H9 (cell line): Measurements from ENCODE around the gene COLEC12. TPM values are rescaled to one million over a fixed set of nuclear protein-coding genes. Genes with fewer than 3 reads are reported as not detected.

ENCODE experiments used
- DNase-seq: peaks from one replicate; pipeline ENCODE4 v3.0.0-alpha.2; 2017
- H2AFZ ChIP-seq: one replicate; pipeline ENCODE4 v1.6.1; 2013; ENCODE audit warnings: mild to moderate bottlenecking, low read length, control low read depth, moderate library complexity
- H2AK5ac ChIP-seq: 2 replicates; pipeline ENCODE4 v1.6.1; 2013; ENCODE audit warnings: low read length, control low read depth, mixed read lengths; ENCODE audit not compliant: insufficient read length
- H2BK120ac ChIP-seq: one replicate; pipeline ENCODE4 v1.6.1; 2013; ENCODE audit warnings: low read depth, mild to moderate bottlenecking, low read length, control low read depth, inconsistent platforms; ENCODE audit not compliant: poor library complexity, severe bottlenecking
- H2BK12ac ChIP-seq: 2 replicates; pipeline ENCODE4 v1.6.1; 2013; ENCODE audit warnings: low read length, control low read depth, mixed read lengths, low read depth; ENCODE audit not compliant: insufficient read length
- H2BK15ac ChIP-seq: 2 replicates; pipeline ENCODE4 v1.6.1; 2013; ENCODE audit warnings: low read depth, low read length, control low read depth
- H2BK20ac ChIP-seq: one replicate; pipeline ENCODE4 v1.6.1; 2013; ENCODE audit warnings: low read depth, mild to moderate bottlenecking, low read length, control low read depth, inconsistent platforms; ENCODE audit not compliant: poor library complexity, severe bottlenecking
- H2BK5ac ChIP-seq: 2 replicates; pipeline ENCODE4 v1.6.1; 2013; ENCODE audit warnings: low read length, control low read depth, mixed read lengths; ENCODE audit not compliant: insufficient read length
- H3K14ac ChIP-seq: 2 replicates; pipeline ENCODE4 v1.6.1; 2013; ENCODE audit warnings: low read length, control low read depth; ENCODE audit not compliant: insufficient read depth
- H3K18ac ChIP-seq: 2 replicates; pipeline ENCODE4 v1.6.1; 2013; ENCODE audit warnings: low read depth, mild to moderate bottlenecking, mixed read lengths, low read length, control low read depth; ENCODE audit not compliant: insufficient read length
- H3K23ac ChIP-seq: 2 replicates; pipeline ENCODE4 v1.6.1; 2013; ENCODE audit warnings: low read length, control low read depth, mixed read lengths, low read depth; ENCODE audit not compliant: insufficient read length
- H3K23me2 ChIP-seq: 2 replicates; pipeline ENCODE4 v1.6.1; 2013; ENCODE audit warnings: low read depth, mild to moderate bottlenecking, mixed read lengths, low read length, control low read depth; ENCODE audit not compliant: insufficient read length, poor library complexity, severe bottlenecking
- H3K27ac ChIP-seq: 2 replicates; pipeline ENCODE4 v1.5.1; 2013; ENCODE audit warnings: low read length, control low read depth, mixed read lengths, low read depth; ENCODE audit not compliant: insufficient read length
- H3K27me3 ChIP-seq: 2 replicates; pipeline ENCODE4 v1.6.1; 2013; ENCODE audit warnings: low read length, control low read depth, inconsistent platforms; ENCODE audit not compliant: insufficient read depth
- H3K4ac ChIP-seq: 2 replicates; pipeline ENCODE4 v1.6.1; 2013; ENCODE audit warnings: low read depth, mild to moderate bottlenecking, control low read depth, inconsistent platforms, low read length, moderate library complexity
- H3K4me1 ChIP-seq: 2 replicates; pipeline ENCODE4 v1.6.1; 2013; ENCODE audit warnings: low read length, control low read depth, inconsistent platforms; ENCODE audit not compliant: insufficient read depth
- H3K4me2 ChIP-seq: 2 replicates; pipeline ENCODE4 v1.6.1; 2013; ENCODE audit warnings: low read length, control low read depth, mixed read lengths; ENCODE audit not compliant: insufficient read length, insufficient read depth
- H3K56ac ChIP-seq: 2 replicates; pipeline ENCODE4 v1.6.1; 2013; ENCODE audit warnings: low read depth, mild to moderate bottlenecking, mixed read lengths, low read length, control low read depth; ENCODE audit not compliant: insufficient read length
- H3K79me1 ChIP-seq: 2 replicates; pipeline ENCODE4 v1.6.1; 2013; ENCODE audit warnings: low read depth, mild to moderate bottlenecking, moderate library complexity, low read length, control low read depth, inconsistent platforms; ENCODE audit not compliant: insufficient read depth, poor library complexity, severe bottlenecking
- H3K79me2 ChIP-seq: 2 replicates; pipeline ENCODE4 v1.6.1; 2013; ENCODE audit warnings: low read length, control low read depth, inconsistent platforms; ENCODE audit not compliant: insufficient read depth
- H3K9ac ChIP-seq: 2 replicates; pipeline ENCODE4 v1.6.1; 2013; ENCODE audit warnings: low read length, control low read depth, mixed read lengths; ENCODE audit not compliant: insufficient read length; ENCODE audit errors: extremely low read depth
- H3K9me3 ChIP-seq: one replicate; pipeline ENCODE4 v1.6.1; 2013; ENCODE audit warnings: low read depth, low read length, inconsistent platforms; ENCODE audit not compliant: control insufficient read depth
- H3T11ph ChIP-seq: one replicate; pipeline ENCODE4 v1.6.1; 2013; ENCODE audit warnings: mild to moderate bottlenecking, low read length, control low read depth, inconsistent platforms
- H4K20me1 ChIP-seq: one replicate; pipeline ENCODE4 v1.6.1; 2013; ENCODE audit not compliant: control insufficient read depth, insufficient read length, insufficient read depth
- H4K5ac ChIP-seq: 2 replicates; pipeline ENCODE4 v1.6.1; 2013; ENCODE audit warnings: low read depth, mild to moderate bottlenecking, mixed read lengths, low read length, control low read depth; ENCODE audit not compliant: insufficient read length
- H4K8ac ChIP-seq: replicated peaks from 2 replicates; pipeline ENCODE4 v1.6.1; 2013; ENCODE audit warnings: low read length, control low read depth, mixed read lengths, low read depth; ENCODE audit not compliant: insufficient read length
- H4K91ac ChIP-seq: 2 replicates; pipeline ENCODE4 v1.6.1; 2013; ENCODE audit warnings: low read depth, mild to moderate bottlenecking, moderate library complexity, mixed read lengths, low read length, control low read depth; ENCODE audit not compliant: insufficient read length
- H3K27ac Mint-ChIP-seq, 3 experiments: 2 replicates in 2 of 3; 3 replicates in 1 of 3; pipeline ENCODE4 v1.8.0; 2020 to 2021; ENCODE audit warnings: mixed read lengths in 3 of 3, mild to moderate bottlenecking in 1 of 3, moderate library complexity in 1 of 3
- H3K27me3 Mint-ChIP-seq: 2 replicates; pipeline ENCODE4 v1.8.0; 2021; ENCODE audit warnings: low read depth, mild to moderate bottlenecking, moderate library complexity, mixed read lengths
- H3K36me3 Mint-ChIP-seq, 3 experiments: 2 replicates in 2 of 3; 3 replicates in 1 of 3; pipeline ENCODE4 v1.8.0; 2020 to 2021; ENCODE audit warnings: low read depth in 3 of 3, mixed read lengths in 3 of 3; ENCODE audit not compliant: insufficient read depth in 1 of 3
- H3K4me1 Mint-ChIP-seq, 2 experiments: 2 replicates each; pipeline ENCODE4 v1.8.0; 2020; ENCODE audit warnings: mixed read lengths in 2 of 2
- H3K4me3 Mint-ChIP-seq, 2 experiments: 2 replicates in 1 of 2; 3 replicates in 1 of 2; pipeline ENCODE4 v1.8.0; 2020 to 2021; ENCODE audit warnings: mild to moderate bottlenecking in 2 of 2, mixed read lengths in 2 of 2, moderate library complexity in 1 of 2
- H3K9me3 Mint-ChIP-seq, 2 experiments: 2 replicates in 1 of 2; 3 replicates in 1 of 2; pipeline ENCODE4 v1.8.0; 2020; ENCODE audit warnings: mild to moderate bottlenecking in 2 of 2, mixed read lengths in 2 of 2, moderate library complexity in 1 of 2
- WGBS: extraction: QIAGEN DNeasy Blood & Tissue Kit; methylation state at CpG from one replicate; pipeline ENCODE4 v1.1.7; 2013; ENCODE audit warnings: missing lambda C conversion rate, low lambda C conversion rate, mixed read lengths; ENCODE audit not compliant: insufficient read length; ENCODE audit errors: extremely low coverage; 5-methylcytosine and 5-hydroxymethylcytosine counted together
- total RNA-seq: library from RNA; stranded (reverse); gene quantifications from 2 replicates; pipeline ENCODE4 v1.2.1, GENCODE V29; 2021
- TF ChIP-seq, protein P1 (sequence below): fragments of 200-600 bp; sonication (generic); conservative IDR thresholded peaks from 3 replicates; pipeline ENCODE4 v1.8.0; 2021; ENCODE audit warnings: antibody characterized with exemption, mild to moderate bottlenecking

The COLEC12 gene
- total RNA-seq, 1 experiment from 2014 or later, result 0.70 TPM

DNA sequence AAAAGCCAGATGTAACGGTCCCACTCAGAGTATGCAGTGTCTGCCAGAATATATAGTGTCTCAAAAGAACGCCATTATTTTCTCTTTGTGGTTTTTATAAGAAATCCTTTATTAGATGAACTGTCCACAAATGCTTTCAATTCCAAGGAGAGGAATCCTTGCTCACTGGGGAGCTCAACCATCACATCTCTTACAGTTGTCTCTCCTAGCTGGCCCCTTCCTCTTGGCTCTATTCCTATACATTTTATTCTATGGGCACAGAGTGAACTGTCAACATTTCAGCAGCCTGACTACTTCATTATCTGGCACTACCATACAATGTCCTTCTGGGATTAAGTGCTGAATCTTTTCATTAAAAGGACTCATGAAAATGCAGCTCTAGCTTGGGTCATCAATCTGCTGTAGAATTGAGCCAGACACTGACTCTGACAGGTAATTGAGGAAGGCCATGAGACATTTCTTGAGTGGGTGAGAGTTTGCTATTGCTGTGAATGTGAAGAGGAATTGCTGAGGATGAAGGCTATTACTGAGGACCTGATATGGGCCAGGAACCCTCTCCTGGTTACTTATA lies 136.2 kb downstream of the COLEC12 start:
- Histone ChIP-seq H2BK15ac (no peak overlapping the region), H3K4me1 (peaks cover 9% of the 10 kb centered on the region), H3K79me2 (no peaks in the 10 kb centered on the region), H3K27ac (no peak overlapping the region), H2BK5ac (no peak overlapping the region), H3T11ph (no peak overlapping the region), H3K18ac (no peak overlapping the region), H2AFZ (no peak overlapping the region), H3K27me3 (no peaks in the 10 kb centered on the region), H3K56ac (no peak overlapping the region), H2BK12ac (no peak overlapping the region), H2BK20ac (no peak overlapping the region), H4K20me1 (no peaks in the 10 kb centered on the region), H3K4ac (no peak overlapping the region), H3K23me2 (no peaks in the 10 kb centered on the region), H3K9me3 (no peaks in the 10 kb centered on the region), H4K8ac (no peak overlapping the region), H4K5ac (no peak overlapping the region), H3K79me1 (no peaks in the 10 kb centered on the region), H3K23ac (no peak overlapping the region), H3K14ac (no peak overlapping the region), H2AK5ac (no peak overlapping the region), H2BK120ac (no peak overlapping the region), H3K4me2 (no peak overlapping the region), H4K91ac (no peak overlapping the region), H3K9ac (no peak overlapping the region)
- no CpG with 5 or more reads among the region's 2 CpGs for WGBS
- Mint-ChIP-seq H3K36me3 (no peaks in the 10 kb centered on the region), H3K4me3 (no peak overlapping the region), H3K9me3 (no peaks in the 10 kb centered on the region), H3K4me1 (peaks cover 30 to 33% of the 10 kb centered on the region in 2 experiments), H3K27ac (no peak overlapping the region), H3K27me3 (peaks cover 6% of the 10 kb centered on the region; the same call in 1 of the 2 replicates)
- TF ChIP-seq, protein P1, sequence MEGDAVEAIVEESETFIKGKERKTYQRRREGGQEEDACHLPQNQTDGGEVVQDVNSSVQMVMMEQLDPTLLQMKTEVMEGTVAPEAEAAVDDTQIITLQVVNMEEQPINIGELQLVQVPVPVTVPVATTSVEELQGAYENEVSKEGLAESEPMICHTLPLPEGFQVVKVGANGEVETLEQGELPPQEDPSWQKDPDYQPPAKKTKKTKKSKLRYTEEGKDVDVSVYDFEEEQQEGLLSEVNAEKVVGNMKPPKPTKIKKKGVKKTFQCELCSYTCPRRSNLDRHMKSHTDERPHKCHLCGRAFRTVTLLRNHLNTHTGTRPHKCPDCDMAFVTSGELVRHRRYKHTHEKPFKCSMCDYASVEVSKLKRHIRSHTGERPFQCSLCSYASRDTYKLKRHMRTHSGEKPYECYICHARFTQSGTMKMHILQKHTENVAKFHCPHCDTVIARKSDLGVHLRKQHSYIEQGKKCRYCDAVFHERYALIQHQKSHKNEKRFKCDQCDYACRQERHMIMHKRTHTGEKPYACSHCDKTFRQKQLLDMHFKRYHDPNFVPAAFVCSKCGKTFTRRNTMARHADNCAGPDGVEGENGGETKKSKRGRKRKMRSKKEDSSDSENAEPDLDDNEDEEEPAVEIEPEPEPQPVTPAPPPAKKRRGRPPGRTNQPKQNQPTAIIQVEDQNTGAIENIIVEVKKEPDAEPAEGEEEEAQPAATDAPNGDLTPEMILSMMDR, result no peak
- no peak for DNase-seq
